CD8-positive, alpha-beta memory T cell (primary cell): ENCODE data around the gene GID8. TPM values are rescaled to one million over a fixed set of nuclear protein-coding genes. Genes with fewer than 3 reads are reported as not detected.

Source experiments
- CTCF ChIA-PET: fragments of 350-600 bp; sonication (Branson Sonifier 250); formaldehyde crosslinking; loops from one replicate; lab custom pipeline; 2021; ENCODE audit warnings: antibody characterized with exemption; lab: Charles Lee
- POLR2A ChIA-PET: fragments of 350-600 bp; sonication (Branson Sonifier 250); formaldehyde crosslinking; loops from one replicate; lab custom pipeline; 2021; ENCODE audit warnings: antibody characterized with exemption; lab: Charles Lee
- DNase-seq, 5 donors: peaks; one replicate each; pipeline versions ENCODE4 v3.0.0 to v3.0.0-alpha.2; 2020 to 2022; ENCODE audit warnings: mixed read lengths in 1 of 5
- H3K27ac ChIP-seq: one replicate; pipeline ENCODE4 v1.7.0; 2013; ENCODE audit warnings: low read depth, mild to moderate bottlenecking, low read length, moderate library complexity
- H3K27me3 ChIP-seq: 2 replicates; pipeline ENCODE4 v1.7.0; 2013; ENCODE audit warnings: low read length, mild to moderate bottlenecking; ENCODE audit not compliant: insufficient read depth, poor library complexity, severe bottlenecking
- H3K36me3 ChIP-seq: 2 replicates; pipeline ENCODE4 v1.7.0; 2013; ENCODE audit warnings: mild to moderate bottlenecking, low read length, moderate library complexity; ENCODE audit not compliant: insufficient read depth
- H3K4me1 ChIP-seq: 2 replicates; pipeline ENCODE4 v1.7.0; 2013; ENCODE audit warnings: mild to moderate bottlenecking, low read length, moderate library complexity; ENCODE audit not compliant: insufficient read depth
- H3K4me3 ChIP-seq: 2 replicates; pipeline ENCODE4 v1.7.0; 2013; ENCODE audit warnings: mild to moderate bottlenecking, low read length
- H3K9me3 ChIP-seq: 2 replicates; pipeline ENCODE4 v1.7.0; 2013; ENCODE audit warnings: mild to moderate bottlenecking, low read length
- H3K27ac Mint-ChIP-seq, 8 donors: one replicate each; pipeline ENCODE4 v1.8.0; 2020 to 2021; ENCODE audit warnings: mixed read lengths in 8 of 8, mild to moderate bottlenecking in 6 of 8, inconsistent platforms in 3 of 8, moderate library complexity in 3 of 8
- H3K27me3 Mint-ChIP-seq, 2 donors: one replicate each; pipeline ENCODE4 v1.8.0; 2020 to 2021; ENCODE audit warnings: mixed read lengths in 2 of 2, mild to moderate bottlenecking in 1 of 2, moderate library complexity in 1 of 2
- H3K36me3 Mint-ChIP-seq, 3 donors: one replicate each; pipeline ENCODE4 v1.8.0; 2020 to 2021; ENCODE audit warnings: mixed read lengths in 3 of 3, inconsistent platforms in 1 of 3, mild to moderate bottlenecking in 1 of 3
- H3K4me1 Mint-ChIP-seq, 3 donors: one replicate each; pipeline ENCODE4 v1.8.0; 2020 to 2021; ENCODE audit warnings: mixed read lengths in 3 of 3, inconsistent platforms in 1 of 3, mild to moderate bottlenecking in 1 of 3
- H3K4me3 Mint-ChIP-seq, 7 donors: one replicate each; pipeline ENCODE4 v1.8.0; 2020 to 2021; ENCODE audit warnings: mixed read lengths in 7 of 7, mild to moderate bottlenecking in 6 of 7, moderate library complexity in 4 of 7, inconsistent platforms in 2 of 7
- H3K9me3 Mint-ChIP-seq, 5 donors: one replicate each; pipeline ENCODE4 v1.8.0; 2020 to 2022; ENCODE audit warnings: mixed read lengths in 5 of 5, mild to moderate bottlenecking in 3 of 5, moderate library complexity in 2 of 5, inconsistent platforms in 1 of 5
- polyA plus RNA-seq: library from polyadenylated mRNA; unstranded; fragments of 300-500 nt; fragmentation: Illumina TruSeq; gene quantifications from one replicate; pipeline ENCODE4 v1.2.3, GENCODE V29; 2021
- total RNA-seq, 2 experiments: library from RNA; stranded (reverse); gene quantifications; one replicate each; pipeline ENCODE4 v1.2.3, GENCODE V29; 2021

Gene GID8
- total and polyA plus RNA-seq, 3 experiments from 2014 or later = 19.0 to 45.5 (median 44.9) TPM

- Mint-ChIP-seq H3K27ac (peak overlapping the region; percentile 93 to 99 (median 98)), H3K27me3 (peaks cover 0 to 1% of the 10 kb centered on the region in 2 donors), H3K4me1 (peaks cover 75 to 88% (median 87%) of the 10 kb centered on the region in 3 donors), H3K36me3 (peaks cover 0 to 20% (median 3%) of the 10 kb centered on the region in 3 donors), H3K9me3 (no peaks in the 10 kb centered on the region), H3K4me3 (peak overlapping the region; percentile 90 to 98 (median 94))
- no peaks in the 10 kb centered on the region for H3K36me3 ChIP-seq
- no peaks in the 10 kb centered on the region for H3K27me3 ChIP-seq
- no peaks in the 10 kb centered on the region for H3K9me3 ChIP-seq
- H3K27ac ChIP-seq = peak overlapping the region; percentile 84
- H3K4me1 ChIP-seq = peaks cover 80% of the 10 kb centered on the region
- DNase-seq = no peak
- POLR2A ChIA-PET = interaction anchor here (1.0 to 4.4 kb wide), 3 partner anchors 11 to 16 kb away, joined by 8 to 30 read pairs (median 11); partner anchors contain the start of gene GID8
- CTCF ChIA-PET = interaction anchor here (1.4 kb wide), 1 partner anchor 16 kb away, joined by 7 read pairs; no protein-coding TSS in a partner anchor
- peak overlapping the region; percentile 68 for H3K4me3 ChIP-seq
These were observed 14.1 kb upstream of the GID8 start for GRCh38 chr20:62923669-62924441.

- Mint-ChIP-seq H3K9me3 (no peaks in the 10 kb centered on the region), H3K4me1 (peaks cover 71 to 86% (median 83%) of the 10 kb centered on the region in 3 donors), H3K27me3 (peaks cover 0 to 1% of the 10 kb centered on the region in 2 donors), H3K36me3 (peaks cover 0 to 22% (median 3%) of the 10 kb centered on the region in 3 donors), H3K27ac (peak overlapping the region; percentile 93 to 99 (median 98)), H3K4me3 (peak overlapping the region; percentile 90 to 98 (median 94))
- ChIA-PET POLR2A (interaction anchor here (1.4 to 4.4 kb wide), 3 partner anchors 10 to 63 kb away, joined by 4 to 30 read pairs (median 11); partner anchors contain the start of genes GID8 and TCFL5), CTCF (interaction anchor here (1.4 to 4.5 kb wide), 2 partner anchors 12 to 17 kb away, joined by 7 to 38 read pairs; partner anchors contain the start of gene GID8)
- Histone ChIP-seq H3K27ac (peak overlapping the region; percentile 84), H3K27me3 (no peaks in the 10 kb centered on the region), H3K4me1 (peaks cover 74% of the 10 kb centered on the region), H3K4me3 (peak overlapping the region; percentile 68), H3K9me3 (no peaks in the 10 kb centered on the region), H3K36me3 (no peaks in the 10 kb centered on the region)
- DNase-seq = peak in 3 of 5 donors; percentile 16 to 60 (median 35)
These were observed 13.4 kb upstream of the GID8 start for GRCh38 chr20:62924442-62925075.

DNA sequence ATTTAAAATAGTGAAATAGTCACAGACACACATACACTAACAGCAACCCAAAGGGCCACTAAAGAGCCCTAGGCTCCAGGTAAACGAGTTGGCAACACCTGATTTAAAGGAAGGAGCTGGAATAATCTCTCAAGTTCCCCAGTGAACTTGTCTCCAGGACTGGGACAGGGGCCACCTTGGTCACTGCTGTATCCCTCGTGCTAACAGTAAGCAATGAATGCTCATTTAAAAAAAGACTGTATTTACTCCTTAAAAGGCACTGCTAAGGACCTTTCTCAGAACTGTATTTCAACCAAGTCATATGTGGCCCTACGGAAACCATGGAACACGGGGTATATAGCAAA is 12.9 kb upstream of the GID8 start:
- H3K4me3 Mint-ChIP-seq = peak overlapping the region; percentile 90 to 98 (median 94)
- DNase-seq = no peak
- ChIA-PET CTCF (interaction anchor here (4.5 kb wide), 1 partner anchor 12 kb away, joined by 38 read pairs; the partner anchor contains the start of gene GID8), POLR2A (interaction anchor here (1.4 to 4.4 kb wide), 3 partner anchors 10 to 64 kb away, joined by 4 to 30 read pairs (median 11); partner anchors contain the start of genes GID8 and TCFL5)
- Histone ChIP-seq H3K36me3 (no peaks in the 10 kb centered on the region), H3K27ac (peak overlapping the region; percentile 84), H3K4me3 (peak overlapping the region; percentile 68), H3K27me3 (no peaks in the 10 kb centered on the region), H3K9me3 (no peaks in the 10 kb centered on the region), H3K4me1 (peaks cover 74% of the 10 kb centered on the region)
- peaks cover 69 to 86% (median 83%) of the 10 kb centered on the region in 3 donors for H3K4me1 Mint-ChIP-seq
- no peaks in the 10 kb centered on the region for H3K9me3 Mint-ChIP-seq
- peaks cover 0 to 22% (median 3%) of the 10 kb centered on the region in 3 donors for H3K36me3 Mint-ChIP-seq
- H3K27ac Mint-ChIP-seq = peak overlapping the region; percentile 93 to 99 (median 98)
- peaks cover 0 to 1% of the 10 kb centered on the region in 2 donors for H3K27me3 Mint-ChIP-seq

- peak overlapping the region; percentile 90 to 98 (median 94) for H3K4me3 Mint-ChIP-seq
- Histone ChIP-seq H3K4me3 (peak overlapping the region; percentile 68), H3K9me3 (no peaks in the 10 kb centered on the region), H3K27me3 (no peaks in the 10 kb centered on the region), H3K27ac (peak overlapping the region; percentile 84), H3K36me3 (no peaks in the 10 kb centered on the region), H3K4me1 (peaks cover 72% of the 10 kb centered on the region)
- H3K27me3 Mint-ChIP-seq = peaks cover 0 to 1% of the 10 kb centered on the region in 2 donors
- DNase-seq = peak; percentile 41 to 74 (median 52)
- ChIA-PET CTCF (interaction anchor here (4.5 kb wide), 1 partner anchor 11 kb away, joined by 38 read pairs; the partner anchor contains the start of gene GID8), POLR2A (interaction anchor here (1.0 to 4.4 kb wide), 5 partner anchors 8 to 64 kb away, joined by 4 to 30 read pairs (median 5); partner anchors contain the start of genes GID8 and TCFL5)
- H3K36me3 Mint-ChIP-seq = peaks cover 0 to 18% (median 3%) of the 10 kb centered on the region in 3 donors
- H3K27ac Mint-ChIP-seq = peak overlapping the region; percentile 93 to 99 (median 98)
- H3K9me3 Mint-ChIP-seq = no peaks in the 10 kb centered on the region
- peaks cover 68 to 86% (median 83%) of the 10 kb centered on the region in 3 donors for H3K4me1 Mint-ChIP-seq
These were observed 12.3 kb upstream of the GID8 start for GRCh38 chr20:62925420-62926228.

- Histone ChIP-seq H3K36me3 (no peaks in the 10 kb centered on the region), H3K4me3 (peak within 1 kb of the TSS; percentile 68), H3K9me3 (no peaks in the 10 kb centered on the region), H3K4me1 (peaks cover 64% of the 10 kb centered on the region), H3K27ac (peak within 1 kb of the TSS; percentile 84), H3K27me3 (no peaks in the 10 kb centered on the region)
- Mint-ChIP-seq H3K9me3 (no peaks in the 10 kb centered on the region), H3K4me3 (peak within 1 kb of the TSS; percentile 91 to 98 (median 94)), H3K27ac (peak within 1 kb of the TSS; percentile 93 to 99 (median 98)), H3K36me3 (peaks cover 0 to 18% (median 1%) of the 10 kb centered on the region in 3 donors), H3K27me3 (peaks cover 0 to 1% of the 10 kb centered on the region in 2 donors), H3K4me1 (peaks cover 63 to 79% (median 75%) of the 10 kb centered on the region in 3 donors)
- CTCF ChIA-PET = interaction anchor here (1.6 to 4.5 kb wide), 6 partner anchors 10 to 28 kb away, joined by 5 to 38 read pairs (median 7); partner anchors contain the start of genes GID8 and SLC17A9
- POLR2A ChIA-PET = interaction anchor here (0.7 to 4.4 kb wide), 8 partner anchors 8 to 65 kb away, joined by 4 to 30 read pairs (median 5); partner anchors contain the start of genes GID8 and TCFL5
- peak; percentile 84 to 91 (median 88) for DNase-seq
These were observed 11.5 kb upstream of the GID8 start, which contains the start of gene DIDO1 for GRCh38 chr20:62926229-62927127. TSS of gene DIDO1 (minus strand) at chr20:62926505.

DNA sequence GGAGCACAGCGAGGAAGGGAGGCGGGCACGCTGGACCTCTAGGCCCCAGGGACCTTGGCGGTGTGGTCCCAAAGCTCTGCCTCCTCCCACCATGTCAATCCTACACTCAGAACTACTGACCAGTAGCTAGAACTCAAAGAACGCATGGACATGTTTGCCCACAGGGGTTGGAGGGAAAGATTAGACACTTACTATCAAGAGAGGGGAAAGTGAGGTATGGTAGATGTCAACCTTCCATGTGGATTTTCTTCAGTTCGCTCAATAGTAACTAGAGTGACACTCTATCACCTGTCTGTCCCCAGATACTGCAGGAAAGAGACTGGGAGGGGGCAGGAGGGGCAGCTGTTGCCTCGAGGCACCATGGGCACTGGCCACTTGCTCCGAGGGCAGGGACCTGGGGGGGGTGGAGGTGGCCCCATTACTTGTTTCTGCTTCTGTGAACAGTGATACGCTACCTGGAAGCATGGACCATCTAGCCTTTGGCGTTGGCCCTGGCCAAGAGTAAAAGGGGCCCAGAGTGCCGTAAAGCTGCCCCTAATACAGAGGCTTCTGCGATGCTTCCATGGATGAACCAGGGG is 10.7 kb upstream of the GID8 start:
- H3K4me1 Mint-ChIP-seq = peaks cover 60 to 75% (median 69%) of the 10 kb centered on the region in 3 donors
- peak overlapping the region; percentile 91 to 98 (median 94) for H3K4me3 Mint-ChIP-seq
- peak overlapping the region; percentile 63 for H3K4me3 ChIP-seq
- peaks cover 59% of the 10 kb centered on the region for H3K4me1 ChIP-seq
- H3K27me3 Mint-ChIP-seq = peaks cover 0 to 1% of the 10 kb centered on the region in 2 donors
- no peaks in the 10 kb centered on the region for H3K9me3 Mint-ChIP-seq
- DNase-seq = no peak
- H3K9me3 ChIP-seq = no peaks in the 10 kb centered on the region
- H3K36me3 ChIP-seq = no peaks in the 10 kb centered on the region
- no peaks in the 10 kb centered on the region for H3K27me3 ChIP-seq
- ChIA-PET POLR2A (interaction anchor here (0.7 to 4.4 kb wide), 5 partner anchors 8 to 66 kb away, joined by 3 to 30 read pairs (median 5); partner anchors contain the start of genes GID8 and TCFL5), CTCF (interaction anchor here (1.1 to 4.5 kb wide), 7 partner anchors 10 to 27 kb away, joined by 3 to 38 read pairs (median 6); partner anchors contain the start of genes GID8 and SLC17A9)
- peak overlapping the region; percentile 41 for H3K27ac ChIP-seq
- H3K36me3 Mint-ChIP-seq = peaks cover 0 to 18% (median 1%) of the 10 kb centered on the region in 3 donors
- peak overlapping the region; percentile 85 to 98 (median 92) for H3K27ac Mint-ChIP-seq
